ENCODE data around the gene OR13F1.

OR13F1 gene

GRCh38 chr9:104553261-104553660, 49.2 kb downstream of the OR13F1 start:
- TF ChIP-seq CTCF (IDR thresholded peaks at IDR 0.05; ENCODE audit: borderline replicate concordance, insufficient read depth, low read depth, low read length), result no peak
- no peak overlapping the region for H3K4me3 ChIP-seq (ENCODE audit: low read depth, low read length)
